Measurements from ENCODE around the gene HAO2.

HAO2 gene

GRCh38 chr1:119361205-119361604, 7.4 kb upstream of the HAO2 start:
- H3K36me3 Mint-ChIP-seq (ENCODE audit: low read depth) = no peaks in the 10 kb centered on the region
- no peak for TF ChIP-seq CTCF (IDR thresholded peaks at IDR 0.05; ENCODE audit: unreplicated experiment in 3 of 3)
- H3K4me1 Mint-ChIP-seq = peaks cover 7% of the 10 kb centered on the region
- no peak overlapping the region for H3K4me3 Mint-ChIP-seq
- H3K27ac Mint-ChIP-seq = no peak overlapping the region
- no peaks in the 10 kb centered on the region for H3K9me3 Mint-ChIP-seq
- H3K27me3 Mint-ChIP-seq (ENCODE audit: low read depth) = peaks cover 12% of the 10 kb centered on the region

- Mint-ChIP-seq H3K9me3 (no peaks in the 10 kb centered on the region), H3K36me3 (ENCODE audit: low read depth) (no peaks in the 10 kb centered on the region), H3K4me3 (no peak overlapping the region), H3K27ac (no peak overlapping the region), H3K27me3 (ENCODE audit: low read depth) (peaks cover 12% of the 10 kb centered on the region), H3K4me1 (peaks cover 7% of the 10 kb centered on the region)
- TF ChIP-seq CTCF (IDR thresholded peaks at IDR 0.05; ENCODE audit: unreplicated experiment in 3 of 3) = no peak
These were observed 6.8 kb upstream of the HAO2 start for GRCh38 chr1:119361620-119362344.

GRCh38 chr1:119363162-119363561, 5.4 kb upstream of the HAO2 start:
- Mint-ChIP-seq H3K4me1 (peaks cover 5% of the 10 kb centered on the region), H3K9me3 (no peaks in the 10 kb centered on the region), H3K27me3 (ENCODE audit: low read depth) (peaks cover 12% of the 10 kb centered on the region), H3K4me3 (no peak overlapping the region), H3K36me3 (ENCODE audit: low read depth) (no peaks in the 10 kb centered on the region), H3K27ac (no peak overlapping the region)
- no peak for TF ChIP-seq CTCF (IDR thresholded peaks at IDR 0.05; ENCODE audit: unreplicated experiment in 3 of 3)

- no peaks in the 10 kb centered on the region for H3K36me3 Mint-ChIP-seq (ENCODE audit: low read depth)
- H3K4me1 Mint-ChIP-seq = peaks cover 4% of the 10 kb centered on the region
- no peak for TF ChIP-seq CTCF (IDR thresholded peaks at IDR 0.05; ENCODE audit: unreplicated experiment in 3 of 3)
- H3K27me3 Mint-ChIP-seq (ENCODE audit: low read depth) = peaks cover 18% of the 10 kb centered on the region
- H3K9me3 Mint-ChIP-seq = no peaks in the 10 kb centered on the region
- H3K4me3 Mint-ChIP-seq = no peak overlapping the region
- peak overlapping the region in 1 of 3 experiments; percentile 48 for H3K27ac Mint-ChIP-seq
These were observed 3.9 kb upstream of the HAO2 start for GRCh38 chr1:119364640-119365039.

GRCh38 chr1:119366424-119366823, 2.2 kb upstream of the HAO2 start:
- no peaks in the 10 kb centered on the region for H3K9me3 Mint-ChIP-seq
- TF ChIP-seq CTCF (IDR thresholded peaks at IDR 0.05; ENCODE audit: unreplicated experiment in 3 of 3) = no peak
- H3K4me3 Mint-ChIP-seq = no peak overlapping the region
- H3K27ac Mint-ChIP-seq = peak overlapping the region in 1 of 3 experiments; percentile 26
- peaks cover 4% of the 10 kb centered on the region for H3K4me1 Mint-ChIP-seq
- H3K36me3 Mint-ChIP-seq (ENCODE audit: low read depth) = no peaks in the 10 kb centered on the region
- H3K27me3 Mint-ChIP-seq (ENCODE audit: low read depth) = peaks cover 18% of the 10 kb centered on the region

Measured in nephron (organoid).